HUES64 (cell line): ENCODE measurements around the gene OAS2.

Experiments
- H3K27ac ChIP-seq: 2 replicates; pipeline ENCODE4 v1.7.0; 2013; ENCODE audit warnings: low read depth, low read length, inconsistent platforms
- H3K27me3 ChIP-seq: 2 replicates; pipeline ENCODE4 v1.6.1; 2013; ENCODE audit warnings: mild to moderate bottlenecking, low read length; ENCODE audit not compliant: insufficient read depth
- H3K36me3 ChIP-seq: 2 replicates; pipeline ENCODE4 v1.6.1; 2013; ENCODE audit warnings: mild to moderate bottlenecking, low read length; ENCODE audit not compliant: insufficient read depth
- H3K4me1 ChIP-seq: 2 replicates; pipeline ENCODE4 v1.6.1; 2013; ENCODE audit warnings: mild to moderate bottlenecking, low read length, moderate library complexity; ENCODE audit not compliant: insufficient read depth
- H3K4me3 ChIP-seq: 2 replicates; pipeline ENCODE4 v1.5.1; 2013; ENCODE audit warnings: mild to moderate bottlenecking, low read length, moderate library complexity
- H3K9ac ChIP-seq: 2 replicates; pipeline ENCODE4 v1.6.1; 2013; ENCODE audit warnings: mild to moderate bottlenecking, low read depth, low read length
- H3K9me3 ChIP-seq: 2 replicates; pipeline ENCODE4 v1.6.1; 2013; ENCODE audit warnings: low read depth, low read length; ENCODE audit not compliant: insufficient read depth
- WGBS: fragments of 150-250, 120-280 bp; methylation state at CpG from one replicate; pipeline ENCODE4 v1.1.7; 2013; ENCODE audit warnings: missing lambda C conversion rate; 5-methylcytosine and 5-hydroxymethylcytosine counted together

OAS2 gene

GRCh38 chr12:113050795-113051194, 72.5 kb downstream of the OAS2 start:
- H3K9ac ChIP-seq = no peak overlapping the region
- H3K9me3 ChIP-seq = no peaks in the 10 kb centered on the region
- H3K4me1 ChIP-seq = no peaks in the 10 kb centered on the region
- H3K27ac ChIP-seq = no peak overlapping the region
- no peak overlapping the region for H3K4me3 ChIP-seq
- 86% methylated on average over 7 of the region's 7 CpGs for WGBS
- H3K36me3 ChIP-seq = no peaks in the 10 kb centered on the region
- H3K27me3 ChIP-seq = peaks cover 26% of the 10 kb centered on the region

GRCh38 chr12:113051759-113052158, 73.4 kb downstream of the OAS2 start:
- H3K9me3 ChIP-seq = no peaks in the 10 kb centered on the region
- no peaks in the 10 kb centered on the region for H3K4me1 ChIP-seq
- no peaks in the 10 kb centered on the region for H3K36me3 ChIP-seq
- no peak overlapping the region for H3K27ac ChIP-seq
- no peak overlapping the region for H3K9ac ChIP-seq
- H3K27me3 ChIP-seq = peaks cover 35% of the 10 kb centered on the region
- WGBS = 94% methylated on average over 4 of the region's 4 CpGs
- H3K4me3 ChIP-seq = no peak overlapping the region

- no peak overlapping the region for H3K9ac ChIP-seq
- no peaks in the 10 kb centered on the region for H3K9me3 ChIP-seq
- no peaks in the 10 kb centered on the region for H3K4me1 ChIP-seq
- whole genome bisulfite sequencing = 77% methylated on average over 4 of the region's 4 CpGs
- H3K27ac ChIP-seq = no peak overlapping the region
- H3K27me3 ChIP-seq = peaks cover 40% of the 10 kb centered on the region
- H3K4me3 ChIP-seq = no peak overlapping the region
- no peaks in the 10 kb centered on the region for H3K36me3 ChIP-seq
Measured at GRCh38 chr12:113052326-113052725, 74.0 kb downstream of the OAS2 start.

DNA sequence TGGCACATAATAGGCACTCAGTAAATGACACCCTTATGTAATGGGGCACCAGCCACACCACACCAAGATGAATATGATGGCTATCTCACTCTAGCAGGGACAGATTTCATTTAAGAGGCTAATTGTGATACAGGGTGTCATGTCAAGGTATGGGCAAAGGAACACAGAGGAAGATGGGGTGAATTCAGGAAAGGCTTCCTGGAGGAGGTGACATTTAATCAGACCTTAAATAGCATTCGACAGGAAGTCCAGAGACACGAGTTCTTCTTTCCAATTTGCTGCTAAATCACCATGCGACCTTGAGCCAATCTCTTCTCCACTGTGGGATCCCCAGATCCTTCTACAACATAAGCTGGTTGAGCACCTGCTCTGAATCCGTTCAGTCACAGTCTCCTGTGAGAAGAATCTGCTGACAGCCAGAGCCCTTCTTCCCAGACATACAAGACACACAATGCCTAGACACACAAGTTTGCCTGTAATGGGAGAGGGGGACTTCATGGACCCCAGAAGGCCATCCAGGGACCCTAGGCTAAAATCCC, 76.7 kb downstream of the OAS2 start:
- no peak overlapping the region for H3K9ac ChIP-seq
- H3K36me3 ChIP-seq = no peaks in the 10 kb centered on the region
- no peaks in the 10 kb centered on the region for H3K4me1 ChIP-seq
- no peak overlapping the region for H3K4me3 ChIP-seq
- no peak overlapping the region for H3K27ac ChIP-seq
- H3K27me3 ChIP-seq = peaks cover 42% of the 10 kb centered on the region
- 69% methylated on average over 4 of the region's 4 CpGs for WGBS
- H3K9me3 ChIP-seq = no peaks in the 10 kb centered on the region

DNA sequence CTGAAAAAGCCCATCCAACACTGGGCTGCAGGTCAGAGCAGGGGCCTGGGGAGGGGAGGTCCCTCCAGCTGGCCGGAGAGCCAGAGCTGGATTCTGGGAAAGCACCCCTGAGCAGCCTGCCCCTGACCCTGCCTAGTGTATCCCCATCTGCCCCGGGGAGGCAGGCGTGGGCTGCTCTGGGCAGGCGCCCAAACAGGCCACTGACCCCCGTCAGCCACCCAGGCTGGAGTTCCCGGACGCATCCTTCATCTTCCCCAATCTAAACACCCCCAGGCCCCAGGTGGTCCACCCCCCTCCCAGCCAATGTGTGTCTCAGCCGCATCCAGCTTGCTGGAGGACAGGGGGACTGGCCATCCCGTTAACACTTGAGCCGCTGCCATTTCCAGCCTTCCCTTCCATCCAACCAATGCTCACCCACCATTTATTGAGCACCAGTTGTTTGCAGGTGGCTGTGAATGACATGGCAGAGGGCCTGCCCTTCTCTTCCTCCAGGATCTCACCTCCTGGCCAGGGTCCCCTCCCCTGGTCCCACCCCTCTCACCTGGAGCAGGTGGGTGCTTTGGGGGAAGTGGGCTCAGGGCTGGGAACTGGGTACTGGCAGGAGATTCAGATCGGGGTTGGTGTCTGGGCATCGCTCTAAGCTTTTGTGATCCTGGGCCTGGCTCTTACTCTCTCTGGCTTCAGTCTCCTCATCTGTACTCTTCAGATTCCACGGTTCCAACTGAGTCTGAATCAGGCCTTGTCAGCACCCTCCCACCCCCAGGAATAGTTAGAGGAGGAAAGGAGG, 77.5 kb downstream of the OAS2 start:
- peaks cover 42% of the 10 kb centered on the region for H3K27me3 ChIP-seq
- H3K27ac ChIP-seq = no peak overlapping the region
- no peaks in the 10 kb centered on the region for H3K4me1 ChIP-seq

DNA sequence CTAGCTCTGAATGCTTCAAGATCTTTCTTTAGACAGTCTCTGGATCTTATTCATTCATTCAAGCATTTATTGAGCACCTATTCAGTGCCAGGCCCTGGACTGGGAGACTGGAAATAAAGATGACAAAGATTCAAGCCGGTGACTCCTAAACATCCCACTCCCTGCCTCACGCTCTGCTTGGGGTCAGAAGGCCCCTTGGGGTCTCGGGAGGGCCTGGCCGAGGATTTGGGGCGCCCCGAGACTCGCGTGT, 78.0 kb downstream of the OAS2 start:
- H3K4me1 ChIP-seq = no peaks in the 10 kb centered on the region
- peak overlapping the region; percentile 66 for H3K4me3 ChIP-seq
- H3K9ac ChIP-seq = no peak overlapping the region
- peaks cover 42% of the 10 kb centered on the region for H3K27me3 ChIP-seq
- no peaks in the 10 kb centered on the region for H3K36me3 ChIP-seq
- 24% methylated on average over 8 of the region's 8 CpGs for WGBS
- H3K9me3 ChIP-seq = no peaks in the 10 kb centered on the region
- H3K27ac ChIP-seq = no peak overlapping the region

More for the DNA sequence above, 77.5 kb downstream of the OAS2 start:
- Histone ChIP-seq H3K36me3 (no peaks in the 10 kb centered on the region), H3K9ac (no peak overlapping the region), H3K4me3 (peak overlapping the region; percentile 66), H3K9me3 (no peaks in the 10 kb centered on the region)
- 75% methylated on average over 13 of the region's 13 CpGs for WGBS

DNA sequence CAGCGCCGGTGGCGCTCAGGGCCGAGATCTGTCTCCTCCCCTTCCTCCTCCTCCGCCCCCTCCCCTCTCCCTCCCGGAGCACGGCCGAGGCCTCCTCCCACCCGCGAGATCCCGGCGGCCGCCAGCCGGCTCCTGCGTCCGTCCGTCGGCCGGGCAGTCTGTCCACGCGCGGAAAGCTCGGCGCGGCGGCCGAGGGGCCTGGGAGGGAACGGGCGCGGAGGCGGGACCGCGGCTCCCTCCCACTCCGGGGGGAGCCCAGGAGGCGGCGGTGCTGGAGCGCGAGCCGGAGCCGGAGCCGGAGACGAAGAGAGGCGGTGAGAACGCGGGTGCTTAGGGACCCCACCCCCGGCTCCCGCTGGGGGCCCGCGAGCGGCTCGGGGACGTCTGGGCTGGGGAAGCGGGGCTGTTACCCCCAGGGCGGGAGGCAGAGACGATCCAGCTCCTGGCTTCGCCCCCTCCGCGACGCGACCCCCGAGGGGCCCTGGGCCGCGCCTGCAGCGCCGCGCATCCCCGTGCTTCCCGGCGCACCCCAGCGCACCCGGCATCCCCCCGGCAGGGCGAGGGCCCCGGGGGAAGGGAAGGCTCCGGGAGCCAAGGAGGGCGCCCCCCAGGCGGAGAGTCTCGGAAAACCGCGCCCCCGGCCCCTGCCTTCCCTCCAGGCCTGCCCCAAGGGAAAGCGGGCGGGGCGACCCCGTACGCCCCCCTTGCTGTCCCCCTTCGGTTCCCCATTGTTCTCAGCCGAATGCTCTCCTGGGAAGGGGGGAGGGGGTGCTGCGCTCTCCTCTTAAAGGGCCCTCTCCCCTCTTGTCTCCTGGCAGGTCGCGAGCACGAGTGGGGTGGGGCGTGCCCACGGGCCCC, 78.5 kb downstream of the OAS2 start, which contains the start of gene DTX1:
DTX1 (plus strand) TSS at position 100 of the 858 bp plus-strand sequence. CDS start 1,463 bp downstream, outside the sequence.
- H3K4me1 ChIP-seq = no peaks in the 10 kb centered on the region

DNA sequence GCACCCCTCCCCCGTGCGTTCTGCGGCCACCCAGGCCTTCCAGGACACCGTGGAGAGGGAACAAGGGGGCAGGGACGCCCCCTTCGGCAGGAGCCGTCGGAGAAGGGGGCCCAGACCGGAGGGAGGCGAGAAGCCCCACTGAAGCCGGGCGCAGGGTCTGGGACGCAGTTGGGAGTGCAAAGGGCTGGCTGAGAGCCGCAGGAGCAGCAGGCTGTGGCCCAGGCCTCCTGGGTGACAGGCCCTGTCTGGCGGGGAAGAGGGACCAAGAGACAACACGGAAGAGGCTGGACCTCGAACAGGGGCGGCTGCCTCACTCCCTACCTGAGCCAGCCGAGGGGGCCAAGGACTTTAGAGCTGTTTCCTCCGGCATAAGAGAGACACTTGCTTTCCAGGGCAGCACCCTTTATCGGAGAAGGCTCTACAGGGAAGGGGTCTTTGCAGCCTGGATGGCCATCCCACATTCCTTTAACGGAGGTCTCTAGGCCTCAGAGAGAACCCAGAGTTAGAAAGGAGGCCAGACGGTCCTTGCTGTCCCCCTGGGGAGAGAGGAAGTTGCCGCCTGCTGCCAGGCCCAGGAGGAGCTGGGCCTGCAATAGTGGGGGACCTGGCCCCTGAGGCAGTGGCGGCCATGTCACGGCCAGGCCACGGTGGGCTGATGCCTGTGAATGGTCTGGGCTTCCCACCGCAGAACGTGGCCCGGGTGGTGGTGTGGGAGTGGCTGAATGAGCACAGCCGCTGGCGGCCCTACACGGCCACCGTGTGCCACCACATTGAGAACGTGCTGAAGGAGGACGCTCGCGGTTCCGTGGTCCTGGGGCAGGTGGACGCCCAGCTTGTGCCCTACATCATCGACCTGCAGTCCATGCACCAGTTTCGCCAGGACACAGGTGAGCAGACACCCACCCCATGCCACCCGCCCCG, 79.5 kb downstream of the OAS2 start:
- Histone ChIP-seq H3K4me1 (no peaks in the 10 kb centered on the region), H3K4me3 (peak overlapping the region; percentile 25; the same call in 1 of the 2 replicates), H3K9me3 (no peaks in the 10 kb centered on the region), H3K27ac (no peak overlapping the region; the same call in 1 of the 2 replicates), H3K36me3 (no peaks in the 10 kb centered on the region), H3K9ac (no peak overlapping the region), H3K27me3 (peaks cover 42% of the 10 kb centered on the region)
- WGBS = 63% methylated on average over 44 of the region's 44 CpGs

More for the DNA sequence above, 78.5 kb downstream of the OAS2 start, which contains the start of gene DTX1:
- 1% methylated on average over 85 of the region's 94 CpGs for WGBS
- Histone ChIP-seq H3K27me3 (peaks cover 42% of the 10 kb centered on the region), H3K27ac (no peak within 1 kb of the TSS), H3K36me3 (no peaks in the 10 kb centered on the region), H3K9me3 (no peaks in the 10 kb centered on the region), H3K9ac (peak within 1 kb of the TSS; percentile 51; the same call in 1 of the 2 replicates), H3K4me3 (peak within 1 kb of the TSS; percentile 66)

- H3K27me3 ChIP-seq = peaks cover 42% of the 10 kb centered on the region
- 95% methylated on average over 1 of the region's 1 CpG for WGBS
- no peaks in the 10 kb centered on the region for H3K36me3 ChIP-seq
- H3K27ac ChIP-seq = no peak overlapping the region
- no peaks in the 10 kb centered on the region for H3K4me1 ChIP-seq
- H3K4me3 ChIP-seq = no peak overlapping the region
- H3K9ac ChIP-seq = no peak overlapping the region
- H3K9me3 ChIP-seq = no peaks in the 10 kb centered on the region
Measured at GRCh38 chr12:113058553-113058952, 80.2 kb downstream of the OAS2 start.

- Histone ChIP-seq H3K36me3 (no peaks in the 10 kb centered on the region), H3K27ac (no peak overlapping the region), H3K4me3 (no peak overlapping the region), H3K9me3 (no peaks in the 10 kb centered on the region), H3K9ac (no peak overlapping the region), H3K27me3 (peaks cover 39% of the 10 kb centered on the region), H3K4me1 (no peaks in the 10 kb centered on the region)
- WGBS = 90% methylated on average over 8 of the region's 8 CpGs
Measured at GRCh38 chr12:113059071-113059595, 80.8 kb downstream of the OAS2 start.
